Endothelial cell of umbilical vein (primary cell): ENCODE data around the gene SLC26A6. TPM values are rescaled to one million over a fixed set of nuclear protein-coding genes. Genes with fewer than 3 reads are reported as not detected.

ENCODE experiments used
- BruUV-seq: library from RNA; stranded (reverse); fragments of 400-500 nt; replicated peaks from 2 replicates; lab custom pipeline; 2021; lab: Mats Ljungman, UMichigan
- CTCF ChIA-PET: fragments of 300-600, 350-600 bp; sonication (Branson Sonifier 250); formaldehyde crosslinking; loops from one replicate; lab custom pipeline; 2021; ENCODE audit warnings: antibody characterized with exemption, inconsistent platforms; lab: Charles Lee
- POLR2A ChIA-PET: fragments of 300-600, 350-600 bp; sonication (Branson Sonifier 250); formaldehyde crosslinking; loops from one replicate; lab custom pipeline; 2021; ENCODE audit warnings: antibody characterized with exemption, inconsistent platforms; lab: Charles Lee
- DNase-seq: peaks from one replicate; pipeline ENCODE4 v3.0.0-alpha.2; 2011; ENCODE audit warnings: low read depth, low spot score
- FAIRE-seq: peaks from 2 replicates; lab custom pipeline; 2011; peaks lifted over from hg19 to GRCh38; lab: Jason Lieb, UNC
- H2AFZ ChIP-seq: 2 replicates; pipeline ENCODE4 v1.6.0; 2012; ENCODE audit warnings: low read depth, low read length, control low read depth, inconsistent platforms
- H3K27ac ChIP-seq: 2 replicates; pipeline ENCODE4 v1.5.1; 2011; ENCODE audit warnings: low read depth, mild to moderate bottlenecking, control low read depth, low read length, moderate library complexity; ENCODE audit not compliant: insufficient read depth
- H3K27me3 ChIP-seq, 2 experiments: 2 replicates each; pipeline versions ENCODE4 v1.6.0 to v1.6.1; 2011; ENCODE audit warnings: low read length in 2 of 2, mixed read lengths in 1 of 2; ENCODE audit not compliant: control insufficient read depth in 2 of 2, insufficient read depth in 2 of 2
- H3K36me3 ChIP-seq, 2 experiments: 2 replicates in 1 of 2; 3 replicates in 1 of 2; pipeline ENCODE4 v1.5.1; 2011; ENCODE audit warnings: low read length in 2 of 2, mild to moderate bottlenecking in 1 of 2, moderate library complexity in 1 of 2; ENCODE audit not compliant: control insufficient read depth in 2 of 2, insufficient read depth in 2 of 2; ENCODE audit errors: extremely low read depth in 1 of 2
- H3K4me1 ChIP-seq: 3 replicates; pipeline ENCODE4 v1.5.1; 2011; ENCODE audit warnings: mild to moderate bottlenecking, low read length; ENCODE audit not compliant: control insufficient read depth, insufficient read depth; ENCODE audit errors: extremely low read depth
- H3K4me2 ChIP-seq: 2 replicates; pipeline ENCODE4 v1.6.1; 2011; ENCODE audit warnings: low read length, control low read depth, mixed read lengths; ENCODE audit not compliant: insufficient read depth
- H3K4me3 ChIP-seq, 3 experiments: fragments of 200-600 bp in 1 of 3; sonication (generic), shearing (Covaris generic) in 1 of 3; replicated peaks in 1 of 3; 2 replicates each; pipeline ENCODE4 v1.5.1; 2011 to 2016; ENCODE audit warnings: control low read depth in 3 of 3, low read length in 3 of 3, mild to moderate bottlenecking in 2 of 3, inconsistent platforms in 1 of 3, low read depth in 1 of 3, moderate library complexity in 1 of 3; ENCODE audit not compliant: insufficient read depth in 1 of 3
- H3K79me2 ChIP-seq: 2 replicates; pipeline ENCODE4 v1.6.0; 2012; ENCODE audit warnings: low read length, inconsistent platforms; ENCODE audit not compliant: control insufficient read depth, insufficient read depth
- H3K9ac ChIP-seq: replicated peaks from 2 replicates; pipeline ENCODE3; 2011; ENCODE audit warnings: low read length, control low read depth; ENCODE audit not compliant: insufficient read depth; ENCODE audit errors: extremely low read depth
- H3K9me1 ChIP-seq: replicated peaks from 3 replicates; pipeline ENCODE4 v1.6.0; 2011; ENCODE audit warnings: mild to moderate bottlenecking, low read length; ENCODE audit not compliant: control insufficient read depth, insufficient read depth; ENCODE audit errors: extremely low read depth
- H3K9me3 ChIP-seq: replicated peaks from 2 replicates; pipeline ENCODE4 v1.5.1; 2012; ENCODE audit warnings: low read length, inconsistent platforms; ENCODE audit not compliant: control insufficient read depth, insufficient read depth
- H4K20me1 ChIP-seq: replicated peaks from 2 replicates; pipeline ENCODE3; 2011; ENCODE audit warnings: mild to moderate bottlenecking, low read length; ENCODE audit not compliant: control insufficient read depth, insufficient read depth; ENCODE audit errors: extremely low read depth
- EZH2 ChIP-seq: IDR thresholded peaks from 2 replicates; pipeline ENCODE4 v1.6.1; 2012; ENCODE audit warnings: borderline replicate concordance, low read depth, mild to moderate bottlenecking, moderate library complexity, low read length, inconsistent platforms; ENCODE audit not compliant: severe bottlenecking
- FOS ChIP-seq: IDR thresholded peaks from 2 replicates; pipeline ENCODE4 v1.6.1; 2011; ENCODE audit warnings: mild to moderate bottlenecking, low read length, moderate library complexity, borderline replicate concordance; ENCODE audit not compliant: insufficient read depth
- GATA2 ChIP-seq: IDR thresholded peaks from 2 replicates; pipeline ENCODE4 v1.7.0; 2011; ENCODE audit warnings: low read depth, mild to moderate bottlenecking, moderate library complexity, mixed read lengths, low read length; ENCODE audit not compliant: insufficient read length, insufficient read depth
- JUN ChIP-seq: IDR thresholded peaks from 2 replicates; pipeline ENCODE4 v1.6.1; 2011; ENCODE audit warnings: borderline replicate concordance, low read depth; ENCODE audit not compliant: insufficient read length, insufficient read depth
- MYC ChIP-seq: IDR thresholded peaks from one replicate; pipeline ENCODE4 v1.6.1; 2011; ENCODE audit warnings: mild to moderate bottlenecking, low read depth, low read length
- POLR2A ChIP-seq: IDR thresholded peaks from 2 replicates; pipeline ENCODE4 v1.6.1; 2012; ENCODE audit warnings: low read depth, mild to moderate bottlenecking, control low read depth, low read length
- POLR2AphosphoS5 ChIP-seq: IDR thresholded peaks from 2 replicates; pipeline ENCODE4 v1.6.1; 2012; ENCODE audit warnings: low read depth, mild to moderate bottlenecking, control low read depth, low read length, moderate library complexity; ENCODE audit not compliant: insufficient read depth
- dilution Hi-C: fragments of 300-500 bp; cut with MboI; formaldehyde crosslinking; loops from one replicate; pipeline ENCODE4 v1.15.0; 2019; ENCODE audit warnings: low sequenced_read_pairs; ENCODE audit not compliant: extremely low pct_ligation_motif_present
- intact Hi-C: fragments of 100-400 bp; cut with micrococcal nuclease; formaldehyde crosslinking; loops from one replicate; pipeline ENCODE4 v1.10.0; 2022
- polyA plus RNA-seq, 4 experiments: library from polyadenylated mRNA; depleted of rRNA in 3 of 4; stranded (reverse) in 3 of 4; unstranded in 1 of 4; fragments of >200 nt; gene quantifications; 2 replicates each; pipeline versions ENCODE4 v1.2.1 to v1.2.3, GENCODE V29; 2011 to 2012; ENCODE audit warnings: missing spikeins in 1 of 4
- total RNA-seq: library from RNA; stranded (reverse); gene quantifications from 2 replicates; pipeline ENCODE4 v1.2.3, GENCODE V29; 2021
- TF ChIP-seq, protein P1 (sequence below): IDR thresholded peaks from 2 replicates; pipeline ENCODE4 v1.6.1; 2011; ENCODE audit not compliant: insufficient read depth, insufficient read length
- TF ChIP-seq, protein P2 (sequence below), 2 donors: IDR thresholded peaks; 1 replicate in 1 of 2; 2 replicates in 1 of 2; pipeline ENCODE4 v1.5.1; 2011; ENCODE audit warnings: low read length in 2 of 2, mild to moderate bottlenecking in 2 of 2, moderate library complexity in 2 of 2, control low read depth in 1 of 2, inconsistent platforms in 1 of 2, low read depth in 1 of 2; ENCODE audit not compliant: insufficient read depth in 1 of 2; ENCODE audit errors: extremely low read depth in 1 of 2

SLC26A6 gene
- total and polyA plus RNA-seq, 2 donors (not counting 3 experiments of a cell fraction or from before 2014, with no cell fraction given) = 31.0 to 32.2 TPM

DNA sequence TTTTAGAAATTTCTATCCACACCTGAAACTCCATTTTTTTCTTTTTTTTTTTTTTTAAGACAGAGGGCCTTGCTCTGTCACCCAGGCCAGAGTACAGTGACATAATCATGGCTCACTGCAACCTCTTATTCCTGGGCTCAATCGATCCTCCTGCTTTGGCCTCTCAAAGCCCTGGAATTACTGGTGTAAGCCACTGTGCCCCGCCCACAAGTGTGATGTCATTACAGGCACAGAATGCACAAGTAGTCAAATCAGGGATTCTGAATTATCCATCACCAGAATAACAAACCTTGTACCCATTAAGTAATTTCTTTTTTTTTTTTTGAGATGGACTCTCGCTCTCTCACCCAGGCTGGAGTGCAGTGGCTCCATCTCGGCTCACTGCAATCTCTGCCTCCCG lies 27.7 kb downstream of the SLC26A6 start:
- H2AFZ ChIP-seq = no peak overlapping the region
- intact Hi-C loops = no loop called here
- H3K9me1 ChIP-seq = no peaks in the 10 kb centered on the region
- H4K20me1 ChIP-seq = no peaks in the 10 kb centered on the region
- ChIA-PET POLR2A (no interaction called here), CTCF (no interaction called here)
- no peak overlapping the region for H3K9ac ChIP-seq
- no peak overlapping the region for H3K27ac ChIP-seq
- no peaks in the 10 kb centered on the region for H3K9me3 ChIP-seq
- H3K36me3 ChIP-seq = peaks cover 9 to 32% of the 10 kb centered on the region in 2 experiments
- no TSS peak for BruUV-seq
- dilution Hi-C loops = no loop called here
- no peak for DNase-seq
- peaks cover 13% of the 10 kb centered on the region for H3K79me2 ChIP-seq
- no peak for FAIRE-seq
- H3K4me3 ChIP-seq = no peak overlapping the region
- H3K4me1 ChIP-seq = peaks cover 6% of the 10 kb centered on the region
- TF ChIP-seq, protein P1, sequence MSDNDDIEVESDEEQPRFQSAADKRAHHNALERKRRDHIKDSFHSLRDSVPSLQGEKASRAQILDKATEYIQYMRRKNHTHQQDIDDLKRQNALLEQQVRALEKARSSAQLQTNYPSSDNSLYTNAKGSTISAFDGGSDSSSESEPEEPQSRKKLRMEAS = no peak
- TF ChIP-seq GATA2 = no peak
- TF ChIP-seq POLR2AphosphoS5 = no peak
- TF ChIP-seq MYC = no peak
- TF ChIP-seq FOS = no peak
- no peak for TF ChIP-seq JUN
- no peak for TF ChIP-seq EZH2
- TF ChIP-seq, protein P2, sequence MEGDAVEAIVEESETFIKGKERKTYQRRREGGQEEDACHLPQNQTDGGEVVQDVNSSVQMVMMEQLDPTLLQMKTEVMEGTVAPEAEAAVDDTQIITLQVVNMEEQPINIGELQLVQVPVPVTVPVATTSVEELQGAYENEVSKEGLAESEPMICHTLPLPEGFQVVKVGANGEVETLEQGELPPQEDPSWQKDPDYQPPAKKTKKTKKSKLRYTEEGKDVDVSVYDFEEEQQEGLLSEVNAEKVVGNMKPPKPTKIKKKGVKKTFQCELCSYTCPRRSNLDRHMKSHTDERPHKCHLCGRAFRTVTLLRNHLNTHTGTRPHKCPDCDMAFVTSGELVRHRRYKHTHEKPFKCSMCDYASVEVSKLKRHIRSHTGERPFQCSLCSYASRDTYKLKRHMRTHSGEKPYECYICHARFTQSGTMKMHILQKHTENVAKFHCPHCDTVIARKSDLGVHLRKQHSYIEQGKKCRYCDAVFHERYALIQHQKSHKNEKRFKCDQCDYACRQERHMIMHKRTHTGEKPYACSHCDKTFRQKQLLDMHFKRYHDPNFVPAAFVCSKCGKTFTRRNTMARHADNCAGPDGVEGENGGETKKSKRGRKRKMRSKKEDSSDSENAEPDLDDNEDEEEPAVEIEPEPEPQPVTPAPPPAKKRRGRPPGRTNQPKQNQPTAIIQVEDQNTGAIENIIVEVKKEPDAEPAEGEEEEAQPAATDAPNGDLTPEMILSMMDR (IDR thresholded peaks at IDR 0.05; ENCODE audit: extremely low read depth in 1 of 2, insufficient read depth in 1 of 2, low read depth in 1 of 2, low read length in 2 of 2) = no peak
- TF ChIP-seq POLR2A = no peak
- H3K27me3 ChIP-seq = no peaks in the 10 kb centered on the region
- no peak overlapping the region for H3K4me2 ChIP-seq
